HG03520 (cell line): ENCODE results near the gene TACC2.
A peak's percentile ranks its signal among the peaks of the same experiment; 100 is the strongest.

ENCODE experiments used
- ATAC-seq: cut with Tn5 transposase; IDR thresholded peaks from one replicate; pipeline ENCODE4 v1.9.1; 2021; ENCODE audit warnings: mild to moderate bottlenecking, moderate library complexity; ENCODE audit not compliant: unreplicated experiment

Gene TACC2

GRCh38 chr10:122261584-122261983, 272.6 kb downstream of the TACC2 start:
- ATAC-seq = no peak

GRCh38 chr10:122263971-122264370, 275.0 kb downstream of the TACC2 start:
- ATAC-seq = no peak

GRCh38 chr10:122264436-122264835, 275.5 kb downstream of the TACC2 start:
- no peak for ATAC-seq

- no peak for ATAC-seq
Measured at GRCh38 chr10:122264931-122265330, 276.0 kb downstream of the TACC2 start.

GRCh38 chr10:122265896-122266295, 276.9 kb downstream of the TACC2 start:
- ATAC-seq = no peak

GRCh38 chr10:122267849-122268737, 279.1 kb downstream of the TACC2 start:
- ATAC-seq = peak; percentile 72

GRCh38 chr10:122269059-122269687, 280.2 kb downstream of the TACC2 start:
- no peak for ATAC-seq

GRCh38 chr10:122271076-122271475, 282.1 kb downstream of the TACC2 start, which contains the start of gene BTBD16:
BTBD16 (plus strand) TSS chr10:122271296; CDS start chr10:122275082, 3,786 bp downstream.
- no peak for ATAC-seq

- ATAC-seq = no peak
Measured at GRCh38 chr10:122273966-122274545, 285.1 kb downstream of the TACC2 start.

GRCh38 chr10:122276611-122277208, 287.7 kb downstream of the TACC2 start:
- no peak for ATAC-seq

GRCh38 chr10:122277526-122278136, 288.7 kb downstream of the TACC2 start:
- no peak for ATAC-seq

- ATAC-seq = no peak
Measured at GRCh38 chr10:122279725-122280141, 290.8 kb downstream of the TACC2 start.

GRCh38 chr10:122280156-122280555, 291.2 kb downstream of the TACC2 start:
- ATAC-seq = no peak

- no peak for ATAC-seq
Measured at GRCh38 chr10:122281018-122281626, 292.2 kb downstream of the TACC2 start.

GRCh38 chr10:122281751-122282150, 292.8 kb downstream of the TACC2 start:
- ATAC-seq = no peak

- ATAC-seq = no peak
Measured at GRCh38 chr10:122282253-122282671, 293.3 kb downstream of the TACC2 start.

GRCh38 chr10:122282909-122283308, 293.9 kb downstream of the TACC2 start:
- no peak for ATAC-seq

GRCh38 chr10:122285506-122286444, 296.8 kb downstream of the TACC2 start:
- no peak for ATAC-seq

GRCh38 chr10:122286867-122287266, 297.9 kb downstream of the TACC2 start:
- no peak for ATAC-seq
